GM12892 (cell line): ENCODE data around the gene TBKBP1.

Source experiments
- POLR2A ChIP-seq: IDR thresholded peaks from 2 replicates; pipeline ENCODE4 v1.6.1; 2011; ENCODE audit warnings: low read depth, low read length, control low read depth
- POLR2AphosphoS5 ChIP-seq: IDR thresholded peaks from 2 replicates; pipeline ENCODE4 v1.6.1; 2011; ENCODE audit warnings: low read depth, low read length, control low read depth

DNA sequence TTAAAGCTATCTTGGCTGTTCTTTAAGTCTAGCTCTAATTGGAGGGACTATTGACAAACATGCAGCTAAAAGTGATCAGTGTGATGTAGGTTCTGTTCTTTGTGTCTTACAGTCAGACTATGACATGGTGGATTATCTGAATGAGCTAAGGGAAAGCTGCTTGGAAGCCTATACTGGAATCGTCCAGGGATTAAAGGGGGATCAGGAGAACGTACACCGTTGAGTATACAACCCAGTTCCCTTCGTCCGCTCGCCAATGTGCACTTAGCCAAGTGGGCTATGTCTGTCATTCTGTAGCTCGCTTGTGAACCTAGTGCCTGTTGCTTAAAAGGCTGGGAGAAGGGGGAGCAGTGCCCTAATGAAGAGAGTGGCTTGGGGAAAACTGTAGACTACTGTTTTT, 15.8 kb upstream of the TBKBP1 start:
- TF ChIP-seq POLR2A (no peak), POLR2AphosphoS5 (peak; percentile 40; the same call in 1 of the 2 replicates)
